GM12873 (cell line): Measurements from ENCODE around the gene BMP10.

Experiments
- TF ChIP-seq, protein P1 (sequence below): IDR thresholded peaks from 2 replicates; pipeline ENCODE4 v1.5.1; 2012; ENCODE audit warnings: low read depth, mild to moderate bottlenecking, moderate library complexity, low read length, control low read depth; ENCODE audit not compliant: insufficient read depth; ENCODE audit errors: missing control alignments

The BMP10 gene

DNA sequence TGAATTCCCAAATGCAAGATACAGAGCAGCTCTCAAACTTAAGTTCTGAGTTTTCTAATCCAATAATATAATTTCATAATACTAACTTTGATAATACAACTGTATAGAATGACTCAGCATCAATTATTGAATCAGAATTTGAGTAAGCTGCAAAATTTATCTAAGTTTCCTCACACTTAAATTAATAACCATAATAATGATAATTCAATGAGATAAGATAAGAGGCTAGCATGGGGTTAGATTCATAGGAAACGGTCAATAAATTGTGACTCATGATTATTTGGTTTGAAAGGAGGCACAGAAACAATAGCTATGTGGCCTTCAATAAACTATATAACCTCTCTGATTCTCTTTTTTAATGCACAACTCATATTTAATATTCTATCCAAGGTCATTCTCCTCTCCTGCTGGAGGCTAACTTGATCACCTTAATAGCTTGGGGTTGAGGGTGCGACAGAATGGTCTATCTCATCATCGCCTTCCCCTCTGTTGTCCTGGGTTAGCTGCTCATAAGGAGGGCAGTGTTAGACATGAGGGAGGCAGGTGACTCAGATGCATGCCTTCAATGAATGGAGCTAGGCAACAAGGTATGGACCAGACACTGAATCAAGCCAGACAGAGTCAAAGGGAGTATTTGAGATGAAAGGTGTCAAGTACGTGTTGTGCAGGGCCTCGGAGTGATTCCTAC lies 36.2 kb upstream of the BMP10 start:
- TF ChIP-seq, protein P1, sequence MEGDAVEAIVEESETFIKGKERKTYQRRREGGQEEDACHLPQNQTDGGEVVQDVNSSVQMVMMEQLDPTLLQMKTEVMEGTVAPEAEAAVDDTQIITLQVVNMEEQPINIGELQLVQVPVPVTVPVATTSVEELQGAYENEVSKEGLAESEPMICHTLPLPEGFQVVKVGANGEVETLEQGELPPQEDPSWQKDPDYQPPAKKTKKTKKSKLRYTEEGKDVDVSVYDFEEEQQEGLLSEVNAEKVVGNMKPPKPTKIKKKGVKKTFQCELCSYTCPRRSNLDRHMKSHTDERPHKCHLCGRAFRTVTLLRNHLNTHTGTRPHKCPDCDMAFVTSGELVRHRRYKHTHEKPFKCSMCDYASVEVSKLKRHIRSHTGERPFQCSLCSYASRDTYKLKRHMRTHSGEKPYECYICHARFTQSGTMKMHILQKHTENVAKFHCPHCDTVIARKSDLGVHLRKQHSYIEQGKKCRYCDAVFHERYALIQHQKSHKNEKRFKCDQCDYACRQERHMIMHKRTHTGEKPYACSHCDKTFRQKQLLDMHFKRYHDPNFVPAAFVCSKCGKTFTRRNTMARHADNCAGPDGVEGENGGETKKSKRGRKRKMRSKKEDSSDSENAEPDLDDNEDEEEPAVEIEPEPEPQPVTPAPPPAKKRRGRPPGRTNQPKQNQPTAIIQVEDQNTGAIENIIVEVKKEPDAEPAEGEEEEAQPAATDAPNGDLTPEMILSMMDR = no peak

DNA sequence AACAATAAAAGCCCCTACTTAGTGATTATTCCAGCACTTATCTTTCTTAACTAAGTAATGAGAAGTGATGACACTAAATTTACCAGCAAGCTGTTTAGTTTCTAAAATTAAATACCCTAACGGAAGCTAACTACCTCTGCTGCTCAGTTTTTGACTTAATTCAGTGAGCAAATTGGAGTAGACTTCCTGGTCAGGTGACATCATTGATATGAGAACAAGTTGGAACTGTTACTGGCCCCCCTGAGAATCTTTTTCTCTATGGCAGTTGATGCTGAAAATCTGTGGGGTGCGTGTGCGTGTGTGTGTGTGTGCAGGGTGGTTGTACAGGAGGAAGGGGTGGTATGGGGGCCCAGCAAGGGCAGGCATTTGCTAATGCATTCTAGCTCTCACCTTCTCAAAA lies 35.5 kb upstream of the BMP10 start:
- TF ChIP-seq, protein P1 = no peak

DNA sequence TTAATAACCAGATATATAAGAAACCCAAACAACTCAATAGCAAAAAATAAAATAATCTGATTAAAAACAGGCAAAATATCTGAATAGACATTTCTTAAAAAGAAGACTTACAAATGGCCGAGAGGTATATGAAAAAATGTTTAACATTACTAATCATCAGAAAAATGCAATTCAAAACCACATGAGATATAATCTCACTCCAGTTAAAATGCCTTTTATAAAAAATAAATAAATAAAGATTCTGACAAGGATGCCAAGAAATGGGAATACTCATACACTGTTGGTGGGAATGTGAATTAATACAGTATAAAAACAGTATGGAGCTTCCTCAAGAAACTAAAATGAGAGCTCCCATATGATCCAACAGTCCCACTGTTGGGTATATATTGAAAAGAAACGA lies 33.9 kb upstream of the BMP10 start:
- TF ChIP-seq, protein P1 = no peak

DNA sequence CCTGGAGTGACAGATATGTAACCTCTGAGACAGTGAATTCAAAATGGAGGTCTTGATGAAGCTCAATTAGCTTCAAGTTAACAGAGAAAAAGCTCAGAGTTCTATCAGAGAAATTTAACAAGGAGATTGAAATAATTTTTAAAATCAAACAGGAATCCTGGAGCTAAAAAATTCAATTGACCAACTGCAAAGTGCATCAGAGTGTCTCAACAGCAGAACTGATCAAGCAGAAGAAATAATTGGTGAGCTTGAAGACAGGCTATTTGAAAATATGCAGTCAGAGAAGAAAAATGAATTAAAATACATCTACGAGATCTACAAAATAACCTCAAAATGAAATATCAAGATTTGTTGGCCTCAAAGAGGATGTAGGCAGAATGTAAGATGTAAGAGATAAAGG lies 30.4 kb upstream of the BMP10 start:
- TF ChIP-seq, protein P1 = no peak

DNA sequence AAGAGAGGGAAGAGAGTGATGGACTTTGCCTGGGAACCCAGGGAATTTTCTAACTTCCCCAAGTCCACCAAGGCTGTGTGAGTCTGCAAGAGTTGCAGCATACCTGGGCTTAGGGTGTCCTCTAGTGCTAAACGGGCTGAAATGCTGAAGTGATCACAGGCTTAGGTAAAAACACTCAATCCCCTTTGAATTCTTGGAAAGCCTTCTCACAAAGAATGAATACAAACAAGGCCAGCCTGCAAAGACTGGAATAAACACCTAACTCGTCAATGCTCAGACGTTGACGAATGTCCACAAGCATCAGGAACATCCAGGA lies 30.0 kb upstream of the BMP10 start:
- TF ChIP-seq, protein P1 = peak; percentile 61

DNA sequence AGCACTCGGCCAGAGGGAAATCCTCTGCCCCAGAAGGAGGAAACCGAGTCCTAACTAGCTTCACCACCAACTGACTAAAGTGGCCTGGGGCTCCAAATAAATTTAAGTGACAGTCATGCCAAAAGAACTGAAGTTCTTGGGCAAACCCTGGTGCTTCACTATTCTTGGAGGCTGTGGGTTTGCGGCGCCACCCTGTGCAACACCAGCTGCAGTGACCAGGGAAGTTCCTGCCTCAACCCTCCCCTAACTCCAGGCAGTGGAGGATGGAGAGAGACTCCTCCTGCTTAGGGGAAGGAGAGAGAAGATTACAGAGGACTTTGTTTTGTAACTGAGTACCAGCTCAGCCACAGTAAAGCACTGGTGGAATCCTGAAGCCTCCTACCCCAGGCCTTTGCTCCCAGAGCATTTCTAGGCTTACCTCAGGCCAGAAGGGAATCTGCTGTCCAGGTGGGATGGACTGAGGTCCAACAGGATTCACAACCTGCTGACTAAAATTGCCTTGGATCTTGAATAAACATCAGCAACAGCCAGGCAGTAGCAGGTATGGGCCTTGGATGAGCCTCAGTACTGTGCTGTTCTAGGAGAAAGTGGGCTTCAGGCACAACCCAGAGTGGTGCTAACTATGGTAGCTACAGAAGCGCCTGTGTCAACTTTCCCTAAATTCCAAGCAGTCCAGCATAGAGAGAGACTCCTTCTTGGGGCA lies 29.4 kb upstream of the BMP10 start:
- TF ChIP-seq, protein P1 = peak; percentile 27

DNA sequence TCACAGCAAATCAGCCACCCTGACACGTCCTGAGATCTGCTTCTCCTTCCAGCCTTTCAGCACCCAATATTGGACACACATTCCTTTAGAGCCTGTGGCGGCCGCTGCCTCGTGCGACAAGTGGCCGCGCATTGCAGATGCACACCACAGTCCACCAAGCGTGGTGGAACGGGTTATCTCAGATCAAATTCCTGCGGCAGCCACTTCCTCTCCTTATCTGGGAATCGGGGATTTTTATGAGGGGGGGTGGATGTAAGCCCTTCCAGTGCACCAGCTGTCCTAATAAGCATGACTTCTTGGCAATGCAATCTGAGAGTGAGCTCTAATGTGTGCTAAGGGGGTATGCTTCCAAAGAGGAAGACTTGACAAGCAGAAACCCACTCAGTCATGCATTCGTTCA lies 18.3 kb upstream of the BMP10 start:
- TF ChIP-seq, protein P1 = no peak
